ENCODE results near the gene DOCK8. TPM values are rescaled to one million over a fixed set of nuclear protein-coding genes. Genes with fewer than 3 reads are reported as not detected.

The DOCK8 gene
- total RNA-seq, 1 donor: 0.18 TPM

DNA sequence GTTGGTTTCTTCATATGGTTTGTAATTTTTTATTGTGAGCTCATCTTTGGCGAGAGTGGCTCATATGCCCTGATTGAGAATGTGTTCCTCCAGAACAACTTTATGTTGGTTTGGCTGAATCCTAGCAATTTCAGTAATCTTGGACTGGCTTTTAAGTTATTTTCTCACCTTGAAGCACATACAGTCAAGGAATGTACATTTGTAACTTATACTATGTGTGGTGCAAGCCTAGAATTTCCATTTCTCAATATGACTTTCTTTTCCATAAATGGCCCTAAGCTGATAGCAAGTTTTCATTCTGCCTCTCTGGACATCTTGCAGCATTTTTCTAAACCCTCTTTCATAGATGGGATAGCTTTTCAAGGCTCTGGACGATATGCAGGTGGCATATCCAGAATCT lies 247.5 kb downstream of the DOCK8 start:
- TF ChIP-seq, protein P1, sequence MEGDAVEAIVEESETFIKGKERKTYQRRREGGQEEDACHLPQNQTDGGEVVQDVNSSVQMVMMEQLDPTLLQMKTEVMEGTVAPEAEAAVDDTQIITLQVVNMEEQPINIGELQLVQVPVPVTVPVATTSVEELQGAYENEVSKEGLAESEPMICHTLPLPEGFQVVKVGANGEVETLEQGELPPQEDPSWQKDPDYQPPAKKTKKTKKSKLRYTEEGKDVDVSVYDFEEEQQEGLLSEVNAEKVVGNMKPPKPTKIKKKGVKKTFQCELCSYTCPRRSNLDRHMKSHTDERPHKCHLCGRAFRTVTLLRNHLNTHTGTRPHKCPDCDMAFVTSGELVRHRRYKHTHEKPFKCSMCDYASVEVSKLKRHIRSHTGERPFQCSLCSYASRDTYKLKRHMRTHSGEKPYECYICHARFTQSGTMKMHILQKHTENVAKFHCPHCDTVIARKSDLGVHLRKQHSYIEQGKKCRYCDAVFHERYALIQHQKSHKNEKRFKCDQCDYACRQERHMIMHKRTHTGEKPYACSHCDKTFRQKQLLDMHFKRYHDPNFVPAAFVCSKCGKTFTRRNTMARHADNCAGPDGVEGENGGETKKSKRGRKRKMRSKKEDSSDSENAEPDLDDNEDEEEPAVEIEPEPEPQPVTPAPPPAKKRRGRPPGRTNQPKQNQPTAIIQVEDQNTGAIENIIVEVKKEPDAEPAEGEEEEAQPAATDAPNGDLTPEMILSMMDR (IDR thresholded peaks at IDR 0.05; ENCODE audit: insufficient read depth, low read length): no peak
- DNase-seq (ENCODE audit: low read depth): no peak
- no peak overlapping the region for H3K4me3 ChIP-seq (ENCODE audit: low read depth, low read length)

GRCh38 chr9:462606-463005 lies 247.9 kb downstream of the DOCK8 start:
- DNase-seq (ENCODE audit: low read depth): peak; percentile 11
- no peak overlapping the region for H3K4me3 ChIP-seq (ENCODE audit: low read depth, low read length)
- TF ChIP-seq, protein P1 (IDR thresholded peaks at IDR 0.05; ENCODE audit: insufficient read depth, low read length): no peak

DNA sequence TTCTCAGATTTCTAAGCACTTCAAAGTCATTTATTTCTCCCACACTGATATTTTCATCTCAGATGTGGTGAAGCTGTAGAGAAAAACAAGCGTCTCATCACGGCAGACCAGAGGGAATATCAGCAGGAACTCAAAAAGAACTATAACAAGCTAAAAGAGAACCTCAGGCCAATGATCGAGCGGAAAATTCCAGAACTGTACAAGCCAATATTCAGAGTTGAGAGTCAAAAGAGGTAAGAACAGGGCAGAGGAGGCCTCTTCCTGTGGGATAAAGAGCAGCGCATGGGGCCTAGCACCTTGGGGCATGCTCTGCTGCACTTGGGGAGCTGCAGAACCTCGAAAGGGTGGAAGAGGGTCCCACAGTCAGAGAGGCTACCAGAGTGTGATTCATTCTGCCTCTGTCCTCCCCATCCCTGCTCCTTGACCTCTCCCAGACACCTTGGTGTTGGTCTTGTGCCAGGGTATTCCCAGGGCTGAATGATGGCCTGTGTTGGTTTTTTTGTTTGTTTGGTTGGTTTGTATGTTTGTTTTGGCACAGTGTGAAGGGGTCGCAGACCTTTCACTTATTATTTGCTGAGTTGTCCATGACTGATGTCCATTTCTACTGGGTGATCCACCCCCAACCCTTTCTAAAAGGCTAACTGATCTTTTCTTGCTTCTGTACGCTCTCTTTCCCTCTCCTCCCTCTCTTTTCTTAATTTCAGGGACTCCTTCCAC lies 248.9 kb downstream of the DOCK8 start:
- no peak for DNase-seq (ENCODE audit: low read depth)
- H3K4me3 ChIP-seq (ENCODE audit: low read depth, low read length): no peak overlapping the region
- TF ChIP-seq, protein P1 (IDR thresholded peaks at IDR 0.05; ENCODE audit: insufficient read depth, low read length): no peak

DNA sequence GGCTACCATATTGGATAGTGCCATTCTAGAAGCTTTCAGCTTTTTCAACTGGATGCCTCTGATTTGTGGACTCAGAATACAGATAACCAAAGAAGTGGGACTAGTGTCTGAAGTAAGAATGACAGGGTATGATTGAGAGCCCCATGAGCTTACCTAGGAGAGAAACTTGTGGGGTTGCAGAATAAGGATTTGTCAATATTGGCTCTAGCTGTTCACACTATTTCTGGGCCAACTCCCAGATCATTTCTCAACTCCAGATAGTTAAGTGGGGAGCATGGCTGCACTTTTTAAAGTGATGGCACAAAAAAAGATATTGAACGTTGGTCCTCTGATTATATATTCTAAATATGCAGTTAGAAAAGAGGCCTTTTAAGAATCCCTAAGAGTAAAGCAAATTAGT lies 252.1 kb downstream of the DOCK8 start:
- H3K4me3 ChIP-seq (ENCODE audit: low read depth, low read length): no peak overlapping the region
- TF ChIP-seq, protein P1 (IDR thresholded peaks at IDR 0.05; ENCODE audit: insufficient read depth, low read length): no peak
- no peak for DNase-seq (ENCODE audit: low read depth)

DNA sequence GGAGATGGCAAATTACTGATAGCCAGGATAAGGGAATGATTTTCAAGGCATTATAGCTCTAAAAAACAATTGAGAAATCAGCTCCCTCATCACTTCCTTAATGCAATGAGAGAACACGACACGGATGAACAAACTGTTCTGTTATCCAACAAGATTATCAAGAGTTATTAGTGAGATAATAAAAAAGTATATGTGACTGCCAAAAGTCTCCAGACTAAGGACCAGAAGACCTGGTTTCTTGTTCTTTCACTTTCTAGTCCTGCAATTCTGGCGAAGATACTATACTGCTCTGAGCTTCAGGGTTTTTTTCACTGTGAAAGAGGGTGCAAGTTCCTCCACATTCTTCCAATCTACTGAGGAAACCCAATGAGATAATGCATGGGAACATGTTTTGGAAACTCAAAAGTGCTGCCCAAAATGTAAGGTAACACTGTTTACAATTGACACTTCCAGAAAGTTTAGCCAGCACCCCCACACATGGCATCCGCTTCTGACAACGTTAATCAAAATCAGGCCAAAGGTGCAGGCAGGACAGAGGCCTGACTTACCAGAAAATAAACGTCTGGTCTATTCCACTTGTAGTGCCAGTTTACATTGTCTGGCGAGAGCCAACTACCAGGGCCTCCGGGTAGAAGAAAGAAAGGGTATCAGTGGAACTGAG lies 254.2 kb downstream of the DOCK8 start:
- TF ChIP-seq, protein P1 (IDR thresholded peaks at IDR 0.05; ENCODE audit: insufficient read depth, low read length): no peak

GRCh38 chr9:469672-470551 lies 255.2 kb downstream of the DOCK8 start:
- peak overlapping the region; percentile 62 for H3K4me3 ChIP-seq (ENCODE audit: low read depth, low read length)
- DNase-seq (ENCODE audit: low read depth): peak; percentile 78
- TF ChIP-seq, protein P1 (IDR thresholded peaks at IDR 0.05; ENCODE audit: insufficient read depth, low read length): no peak

More for the DNA sequence above, 254.2 kb downstream of the DOCK8 start:
- DNase-seq (ENCODE audit: low read depth): peak; percentile 8
- no peak overlapping the region for H3K4me3 ChIP-seq (ENCODE audit: low read depth, low read length)

All from fibroblast of the aortic adventitia (primary cell).